Hepatocyte (in vitro differentiated cells): Measurements from ENCODE around the gene UBASH3A.

Experiments
- EZH2 ChIP-seq: fragments of 200-600 bp; sonication (generic); IDR thresholded peaks from 2 replicates; pipeline ENCODE4 v1.6.1; 2016; ENCODE audit warnings: antibody characterized with exemption, mild to moderate bottlenecking, borderline replicate concordance
- TF ChIP-seq, protein P1 (sequence below): fragments of 200-600 bp; sonication (generic); IDR thresholded peaks from 2 replicates; pipeline ENCODE4 v1.5.1; 2016; ENCODE audit warnings: antibody characterized with exemption, mild to moderate bottlenecking; ENCODE audit not compliant: poor library complexity

DNA sequence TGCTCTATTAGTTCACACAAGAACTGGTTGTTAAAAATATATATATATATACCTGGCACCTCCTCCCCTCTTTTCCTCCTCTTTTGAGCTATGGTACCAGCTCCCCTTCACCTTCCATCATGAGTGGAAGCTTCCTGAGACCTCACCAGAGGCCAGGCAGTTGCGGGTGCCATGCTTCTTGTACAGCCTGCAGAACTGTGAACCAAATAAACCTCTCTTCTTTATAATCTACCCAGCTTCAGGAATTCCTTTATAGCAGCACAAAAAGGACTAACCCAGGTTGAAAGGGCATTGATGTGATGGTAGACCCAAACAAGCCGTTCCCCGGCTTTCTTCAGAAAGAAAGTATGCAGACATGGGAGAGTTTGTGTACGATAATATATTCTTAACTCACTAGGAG lies 77.5 kb downstream of the UBASH3A start:
- TF ChIP-seq, protein P1, sequence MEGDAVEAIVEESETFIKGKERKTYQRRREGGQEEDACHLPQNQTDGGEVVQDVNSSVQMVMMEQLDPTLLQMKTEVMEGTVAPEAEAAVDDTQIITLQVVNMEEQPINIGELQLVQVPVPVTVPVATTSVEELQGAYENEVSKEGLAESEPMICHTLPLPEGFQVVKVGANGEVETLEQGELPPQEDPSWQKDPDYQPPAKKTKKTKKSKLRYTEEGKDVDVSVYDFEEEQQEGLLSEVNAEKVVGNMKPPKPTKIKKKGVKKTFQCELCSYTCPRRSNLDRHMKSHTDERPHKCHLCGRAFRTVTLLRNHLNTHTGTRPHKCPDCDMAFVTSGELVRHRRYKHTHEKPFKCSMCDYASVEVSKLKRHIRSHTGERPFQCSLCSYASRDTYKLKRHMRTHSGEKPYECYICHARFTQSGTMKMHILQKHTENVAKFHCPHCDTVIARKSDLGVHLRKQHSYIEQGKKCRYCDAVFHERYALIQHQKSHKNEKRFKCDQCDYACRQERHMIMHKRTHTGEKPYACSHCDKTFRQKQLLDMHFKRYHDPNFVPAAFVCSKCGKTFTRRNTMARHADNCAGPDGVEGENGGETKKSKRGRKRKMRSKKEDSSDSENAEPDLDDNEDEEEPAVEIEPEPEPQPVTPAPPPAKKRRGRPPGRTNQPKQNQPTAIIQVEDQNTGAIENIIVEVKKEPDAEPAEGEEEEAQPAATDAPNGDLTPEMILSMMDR, result no peak
- TF ChIP-seq EZH2, result no peak
